ENCODE data around the gene POMT2.

POMT2 gene

GRCh38 chr14:77264466-77265186 is 56.1 kb downstream of the POMT2 start:
- Histone ChIP-seq H3K9me3 (ENCODE audit: low read length) (no peaks in the 10 kb centered on the region), H3K4me3 (ENCODE audit: low read depth, low read length, poor library complexity, severe bottlenecking) (no peak overlapping the region)

GRCh38 chr14:77260631-77261030 is 60.1 kb downstream of the POMT2 start:
- no peaks in the 10 kb centered on the region for H3K4me1 ChIP-seq (ENCODE audit: insufficient read depth, low read length, severe bottlenecking)
- no peaks in the 10 kb centered on the region for H3K9me3 ChIP-seq (ENCODE audit: low read length)
- H2AFZ ChIP-seq (ENCODE audit: low read length), result no peak overlapping the region
- H3K36me3 ChIP-seq (ENCODE audit: insufficient read depth, low read length), result no peaks in the 10 kb centered on the region
- H3K4me2 ChIP-seq (ENCODE audit: low read length), result no peak overlapping the region
- no peaks in the 10 kb centered on the region for H4K20me1 ChIP-seq (ENCODE audit: insufficient read depth, low read length)
- no peaks in the 10 kb centered on the region for H3F3A ChIP-seq (ENCODE audit: insufficient read depth, low read length)
- H3K9ac ChIP-seq (ENCODE audit: low read length), result no peak overlapping the region
- peaks cover 8% of the 10 kb centered on the region for H3K27me3 ChIP-seq (ENCODE audit: insufficient read depth, low read length)
- H3K4me3 ChIP-seq (ENCODE audit: low read depth, low read length, poor library complexity, severe bottlenecking), result no peak overlapping the region
- H3K79me2 ChIP-seq (ENCODE audit: insufficient read depth, low read length), result no peaks in the 10 kb centered on the region
- H3K9me2 ChIP-seq (ENCODE audit: low read depth, low read length), result no peaks in the 10 kb centered on the region
- no peak overlapping the region for H3K27ac ChIP-seq (ENCODE audit: low read depth, low read length, poor library complexity, severe bottlenecking)
- TF ChIP-seq EZH2 (IDR thresholded peaks at IDR 0.05; ENCODE audit: borderline replicate concordance, low read length) (no peak), CTCF (IDR thresholded peaks at IDR 0.05; ENCODE audit: low read length) (no peak)

More at GRCh38 chr14:77264466-77265186, 56.1 kb downstream of the POMT2 start:
- Histone ChIP-seq H3K79me2 (ENCODE audit: insufficient read depth, low read length) (no peaks in the 10 kb centered on the region), H3K27ac (ENCODE audit: low read depth, low read length, poor library complexity, severe bottlenecking) (no peak overlapping the region), H4K20me1 (ENCODE audit: insufficient read depth, low read length) (no peaks in the 10 kb centered on the region), H3K9me2 (ENCODE audit: low read depth, low read length) (no peaks in the 10 kb centered on the region), H3K9ac (ENCODE audit: low read length) (no peak overlapping the region), H2AFZ (ENCODE audit: low read length) (no peak overlapping the region), H3F3A (ENCODE audit: insufficient read depth, low read length) (no peaks in the 10 kb centered on the region), H3K4me2 (ENCODE audit: low read length) (no peak overlapping the region), H3K27me3 (ENCODE audit: insufficient read depth, low read length) (peaks cover 8% of the 10 kb centered on the region), H3K36me3 (ENCODE audit: insufficient read depth, low read length) (no peaks in the 10 kb centered on the region; the same call in 1 of the 2 replicates), H3K4me1 (ENCODE audit: insufficient read depth, low read length, severe bottlenecking) (no peaks in the 10 kb centered on the region)
- TF ChIP-seq EZH2 (IDR thresholded peaks at IDR 0.05; ENCODE audit: borderline replicate concordance, low read length) (no peak), CTCF (IDR thresholded peaks at IDR 0.05; ENCODE audit: low read length) (no peak)

GRCh38 chr14:77260199-77260598 is 60.5 kb downstream of the POMT2 start:
- Histone ChIP-seq H3K9ac (ENCODE audit: low read length) (no peak overlapping the region), H2AFZ (ENCODE audit: low read length) (no peak overlapping the region), H3K27ac (ENCODE audit: low read depth, low read length, poor library complexity, severe bottlenecking) (no peak overlapping the region), H3K9me2 (ENCODE audit: low read depth, low read length) (no peaks in the 10 kb centered on the region), H3K36me3 (ENCODE audit: insufficient read depth, low read length) (no peaks in the 10 kb centered on the region; the same call in 1 of the 2 replicates), H3K27me3 (ENCODE audit: insufficient read depth, low read length) (peaks cover 5% of the 10 kb centered on the region), H4K20me1 (ENCODE audit: insufficient read depth, low read length) (no peaks in the 10 kb centered on the region), H3K4me1 (ENCODE audit: insufficient read depth, low read length, severe bottlenecking) (no peaks in the 10 kb centered on the region), H3K79me2 (ENCODE audit: insufficient read depth, low read length) (no peaks in the 10 kb centered on the region), H3K4me2 (ENCODE audit: low read length) (no peak overlapping the region), H3K4me3 (ENCODE audit: low read depth, low read length, poor library complexity, severe bottlenecking) (no peak overlapping the region), H3F3A (ENCODE audit: insufficient read depth, low read length) (no peaks in the 10 kb centered on the region), H3K9me3 (ENCODE audit: low read length) (no peaks in the 10 kb centered on the region)
- no peak for TF ChIP-seq CTCF (IDR thresholded peaks at IDR 0.05; ENCODE audit: low read length)
- TF ChIP-seq EZH2 (IDR thresholded peaks at IDR 0.05; ENCODE audit: borderline replicate concordance, low read length), result no peak
